Erythroblast (primary cell): Measurements from ENCODE around the gene MMP13.

Source experiments
- DNase-seq, 2 experiments: peaks; one replicate each; lab custom pipeline; 2025; lab: John Stamatoyannopoulos, UW
- GATA1 ChIP-seq: IDR thresholded peaks from 2 replicates; pipeline ENCODE4 v1.6.1; 2011; ENCODE audit warnings: low read depth, mild to moderate bottlenecking, control low read depth, low read length, moderate library complexity
- POLR2A ChIP-seq: IDR thresholded peaks from 2 replicates; pipeline ENCODE4 v1.6.1; 2011; ENCODE audit warnings: mild to moderate bottlenecking, low read length

MMP13 gene

GRCh38 chr11:102967497-102967896, 12.0 kb upstream of the MMP13 start:
- DNase-seq = no peak
- TF ChIP-seq POLR2A (no peak), GATA1 (no peak)

DNA sequence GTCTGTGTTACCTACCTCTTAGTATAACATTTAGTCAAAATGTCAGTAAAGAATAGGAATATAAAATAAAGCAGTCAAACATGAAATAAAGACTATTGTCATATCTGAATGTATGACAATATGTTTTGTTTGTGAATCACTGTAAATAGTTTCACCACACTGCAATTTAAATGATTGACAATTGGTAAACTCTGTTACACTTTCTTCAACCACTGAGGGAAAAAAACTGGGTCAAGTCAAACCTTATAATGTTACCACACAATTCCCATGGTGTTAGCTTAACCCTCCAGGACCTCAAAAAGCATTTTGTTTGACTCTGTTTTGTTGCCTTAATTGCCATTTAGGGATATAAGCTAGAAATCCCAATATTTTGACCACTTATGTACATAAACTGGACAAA, 10.5 kb upstream of the MMP13 start:
- TF ChIP-seq GATA1 (no peak), POLR2A (no peak)
- DNase-seq = no peak

DNA sequence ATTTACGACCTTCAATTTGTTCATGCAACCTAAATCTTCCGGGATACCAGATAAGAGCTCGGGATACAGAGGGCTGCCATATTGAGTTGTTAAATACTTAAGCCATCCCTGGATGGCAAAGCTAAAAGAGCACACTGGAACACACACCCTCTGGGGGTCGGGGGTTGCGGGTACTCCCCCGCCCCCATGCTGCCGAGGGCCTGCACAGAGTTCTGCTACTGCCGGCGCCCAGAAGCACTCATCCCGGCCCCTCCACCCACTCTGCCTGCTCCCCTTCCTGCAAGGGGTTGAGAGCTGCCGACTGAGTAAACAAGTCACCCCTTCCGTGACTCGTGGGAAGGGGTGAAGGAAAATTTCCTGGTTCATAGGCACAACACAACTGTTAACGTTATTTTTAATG, 9.3 kb upstream of the MMP13 start:
- no peak for TF ChIP-seq POLR2A
- no peak for TF ChIP-seq GATA1
- no peak for DNase-seq

GRCh38 chr11:102957953-102958352, 2.4 kb upstream of the MMP13 start:
- DNase-seq = no peak
- TF ChIP-seq GATA1 (no peak), POLR2A (no peak)

GRCh38 chr11:102950622-102951081, 4.9 kb downstream of the MMP13 start:
- TF ChIP-seq GATA1 = no peak
- no peak for TF ChIP-seq POLR2A
- DNase-seq = no peak

DNA sequence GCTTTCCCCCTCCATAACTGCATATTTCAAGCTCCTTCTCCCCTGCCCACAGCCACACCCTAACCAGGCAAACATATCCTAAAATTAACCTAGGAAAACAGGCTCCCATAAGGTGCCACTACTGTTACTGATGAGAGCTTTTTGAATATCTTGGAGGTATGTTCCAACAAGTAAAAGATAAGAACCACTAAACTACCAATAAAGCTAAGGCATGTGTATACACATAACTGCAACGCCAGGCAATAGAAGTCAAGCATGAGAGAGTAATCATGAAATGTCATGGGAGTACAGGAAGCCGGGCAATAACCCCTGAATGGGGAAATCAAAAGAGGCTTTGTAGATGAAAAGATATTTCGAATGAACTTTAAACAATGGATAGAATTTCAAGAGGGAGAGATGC, 9.3 kb downstream of the MMP13 start:
- DNase-seq = no peak
- no peak for TF ChIP-seq POLR2A
- TF ChIP-seq GATA1 = no peak

GRCh38 chr11:102940714-102941588, 14.6 kb downstream of the MMP13 start:
- peak; percentile 55 to 67 for DNase-seq

GRCh38 chr11:102936864-102937509, 18.5 kb downstream of the MMP13 start:
- no peak for DNase-seq
- no peak for TF ChIP-seq GATA1
- TF ChIP-seq POLR2A = no peak

More at GRCh38 chr11:102940714-102941588, 14.6 kb downstream of the MMP13 start:
- TF ChIP-seq POLR2A (no peak), GATA1 (no peak)

- TF ChIP-seq GATA1 = no peak
- TF ChIP-seq POLR2A = no peak
- DNase-seq = no peak
Observed at GRCh38 chr11:102935514-102935913, 20.0 kb downstream of the MMP13 start.

GRCh38 chr11:102934735-102935134, 20.8 kb downstream of the MMP13 start:
- DNase-seq = no peak
- TF ChIP-seq GATA1 (no peak), POLR2A (no peak)

GRCh38 chr11:102933627-102934026, 21.9 kb downstream of the MMP13 start:
- no peak for DNase-seq
- TF ChIP-seq POLR2A (no peak), GATA1 (no peak)

DNA sequence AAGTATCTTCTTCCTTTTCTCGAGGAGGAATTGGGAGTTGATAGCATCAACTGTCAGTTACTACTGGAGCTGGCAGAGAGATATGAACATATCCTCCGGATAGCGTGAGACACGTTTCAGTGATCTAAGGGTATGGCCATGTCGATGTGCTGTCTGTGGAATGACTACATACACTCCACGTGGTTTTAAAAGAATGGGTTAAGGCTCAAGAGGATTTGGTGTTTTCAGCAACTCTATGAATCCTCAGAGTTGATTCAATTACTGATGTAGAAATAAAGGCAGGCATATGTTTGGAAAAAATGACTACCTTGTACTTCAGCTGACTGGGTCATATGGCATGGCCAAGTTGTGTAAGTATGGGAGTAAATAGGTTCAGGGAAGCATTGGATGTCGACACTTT, 22.9 kb downstream of the MMP13 start:
- no peak for TF ChIP-seq GATA1
- no peak for DNase-seq

- no peak for DNase-seq
- no peak for TF ChIP-seq POLR2A
- TF ChIP-seq GATA1 = no peak
Observed at GRCh38 chr11:102930451-102930850, 25.1 kb downstream of the MMP13 start.

DNA sequence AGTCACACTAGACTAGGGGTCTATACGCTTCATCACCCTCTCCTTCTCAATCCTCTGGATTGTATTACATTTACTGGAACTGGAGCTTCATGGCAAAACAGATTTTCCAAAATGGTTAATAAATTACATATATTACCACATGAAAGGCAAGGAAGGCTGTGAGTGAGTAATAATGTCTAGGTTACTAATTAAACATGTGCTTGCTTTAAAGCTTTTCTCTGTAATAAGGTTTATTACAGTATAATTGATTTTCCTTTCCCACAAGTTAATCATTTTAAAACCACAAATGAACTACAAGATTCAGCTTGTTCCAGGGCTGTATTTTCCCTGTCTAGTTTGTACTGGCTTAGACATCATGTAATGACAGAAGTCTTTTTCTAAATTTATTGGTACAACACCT, 25.6 kb downstream of the MMP13 start:
- TF ChIP-seq GATA1 (no peak), POLR2A (no peak)
- no peak for DNase-seq

DNA sequence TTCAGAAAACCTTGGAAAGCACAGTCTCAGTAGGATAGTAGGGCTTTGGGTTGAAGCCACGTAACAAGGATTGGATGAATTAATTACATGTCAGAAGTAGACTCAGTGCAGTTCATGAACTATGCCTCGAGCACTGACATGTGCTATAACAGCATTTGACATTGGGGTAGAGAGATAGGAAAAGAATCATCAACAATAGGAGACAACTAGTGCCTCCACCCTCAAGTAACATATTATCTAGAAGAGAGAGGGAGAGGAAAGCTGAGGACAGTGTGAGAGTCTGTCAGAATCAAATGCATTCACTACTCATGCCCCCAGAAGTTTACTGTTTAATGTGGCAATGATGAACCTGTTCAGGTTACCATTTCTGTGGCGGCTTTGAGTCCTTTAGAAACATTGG, 26.4 kb downstream of the MMP13 start:
- no peak for DNase-seq

More for the DNA sequence above, 26.4 kb downstream of the MMP13 start:
- TF ChIP-seq POLR2A (no peak), GATA1 (no peak)
